ENCODE results near the gene NPAS3. TPM values are rescaled to one million over a fixed set of nuclear protein-coding genes. Genes with fewer than 3 reads are reported as not detected.

Gene NPAS3
- total and polyA plus RNA-seq, 4 donors: 0.07 to 0.09 (median 0.08) TPM; not detected in 1

DNA sequence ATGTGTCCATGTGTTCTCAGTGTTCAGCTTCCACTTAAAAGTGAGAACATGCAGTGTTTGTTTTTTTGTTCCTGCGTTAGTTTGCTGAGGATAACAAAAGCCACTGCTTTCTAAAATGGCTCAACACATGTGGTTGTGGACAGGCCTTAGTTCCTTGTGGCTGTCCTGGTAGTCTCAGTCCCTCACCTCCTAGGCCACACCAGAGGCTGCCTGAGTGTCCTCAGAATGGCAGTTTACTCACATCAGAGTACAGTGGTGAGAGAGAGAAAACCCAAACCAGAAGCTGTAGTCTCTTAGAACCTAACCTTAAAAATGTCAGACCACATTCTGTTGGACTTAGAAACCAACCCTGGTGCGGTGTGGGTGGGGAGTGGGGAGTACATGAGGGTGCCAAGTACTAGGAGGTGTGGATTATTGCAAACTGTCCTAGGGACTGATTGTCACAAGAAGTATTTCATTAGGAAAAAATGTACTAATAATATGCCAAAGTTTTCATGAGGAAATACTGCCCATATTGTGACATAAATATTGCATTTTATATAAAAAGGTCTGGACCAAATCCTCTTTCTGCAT is 30.4 kb downstream of the NPAS3 start:
- TF ChIP-seq HNF4G (IDR thresholded peaks at IDR 0.05): no peak
- no peak for TF ChIP-seq JUND (IDR thresholded peaks at IDR 0.05)
- no peak for TF ChIP-seq EGR1 (IDR thresholded peaks at IDR 0.05; ENCODE audit: low read depth in 2 of 2)
- no peak for TF ChIP-seq GABPA (IDR thresholded peaks at IDR 0.05 in 1 of 2, conservative IDR thresholded peaks at IDR 0.05 in 1 of 2)
- 85% methylated on average over 2 of the region's 2 CpGs for WGBS

DNA sequence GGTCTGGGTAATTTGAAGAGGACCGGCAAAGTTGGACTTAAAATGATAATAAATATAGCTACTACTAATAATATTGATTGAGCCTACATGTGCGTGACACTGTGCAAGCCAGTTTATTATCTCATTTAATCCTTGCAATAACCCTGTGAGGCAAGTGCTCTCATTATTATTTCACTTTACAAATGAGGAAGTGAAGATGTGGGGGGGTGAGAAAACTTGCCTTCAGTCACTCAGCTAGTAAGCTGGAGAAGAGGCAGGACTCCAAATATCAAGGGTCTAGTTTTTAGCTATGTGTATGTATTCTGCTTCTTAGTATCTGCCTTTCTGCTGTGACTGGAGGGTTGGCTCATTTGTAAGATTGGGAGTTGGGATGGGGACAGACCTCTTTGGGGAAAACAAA is 39.2 kb downstream of the NPAS3 start:
- H3K4me3 ChIP-seq (ENCODE audit: low read depth in 1 of 3, low read length in 3 of 3): no peak overlapping the region
- TF ChIP-seq FOXA1 (IDR thresholded peaks at IDR 0.05) (no peak), FOXA2 (IDR thresholded peaks at IDR 0.05) (no peak), SP1 (IDR thresholded peaks at IDR 0.05) (no peak), RXRA (IDR thresholded peaks at IDR 0.05) (no peak), JUND (IDR thresholded peaks at IDR 0.05) (no peak), GABPA (IDR thresholded peaks at IDR 0.05 in 1 of 2, conservative IDR thresholded peaks at IDR 0.05 in 1 of 2) (no peak), HNF4A (conservative IDR thresholded peaks at IDR 0.05) (no peak), NR2F2 (IDR thresholded peaks at IDR 0.05) (no peak), TAF1 (conservative IDR thresholded peaks at IDR 0.05) (no peak), EGR1 (IDR thresholded peaks at IDR 0.05; ENCODE audit: low read depth in 2 of 2) (no peak), HNF4G (IDR thresholded peaks at IDR 0.05) (no peak), RAD21 (IDR thresholded peaks at IDR 0.05) (no peak), YY1 (IDR thresholded peaks at IDR 0.05) (no peak)
- TF ChIP-seq, protein P1, sequence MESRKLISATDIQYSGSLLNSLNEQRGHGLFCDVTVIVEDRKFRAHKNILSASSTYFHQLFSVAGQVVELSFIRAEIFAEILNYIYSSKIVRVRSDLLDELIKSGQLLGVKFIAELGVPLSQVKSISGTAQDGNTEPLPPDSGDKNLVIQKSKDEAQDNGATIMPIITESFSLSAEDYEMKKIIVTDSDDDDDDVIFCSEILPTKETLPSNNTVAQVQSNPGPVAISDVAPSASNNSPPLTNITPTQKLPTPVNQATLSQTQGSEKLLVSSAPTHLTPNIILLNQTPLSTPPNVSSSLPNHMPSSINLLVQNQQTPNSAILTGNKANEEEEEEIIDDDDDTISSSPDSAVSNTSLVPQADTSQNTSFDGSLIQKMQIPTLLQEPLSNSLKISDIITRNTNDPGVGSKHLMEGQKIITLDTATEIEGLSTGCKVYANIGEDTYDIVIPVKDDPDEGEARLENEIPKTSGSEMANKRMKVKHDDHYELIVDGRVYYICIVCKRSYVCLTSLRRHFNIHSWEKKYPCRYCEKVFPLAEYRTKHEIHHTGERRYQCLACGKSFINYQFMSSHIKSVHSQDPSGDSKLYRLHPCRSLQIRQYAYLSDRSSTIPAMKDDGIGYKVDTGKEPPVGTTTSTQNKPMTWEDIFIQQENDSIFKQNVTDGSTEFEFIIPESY (IDR thresholded peaks at IDR 0.05): no peak
- TF ChIP-seq, protein P2, sequence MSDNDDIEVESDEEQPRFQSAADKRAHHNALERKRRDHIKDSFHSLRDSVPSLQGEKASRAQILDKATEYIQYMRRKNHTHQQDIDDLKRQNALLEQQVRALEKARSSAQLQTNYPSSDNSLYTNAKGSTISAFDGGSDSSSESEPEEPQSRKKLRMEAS (IDR thresholded peaks at IDR 0.05): no peak
- TF ChIP-seq, protein P3, sequence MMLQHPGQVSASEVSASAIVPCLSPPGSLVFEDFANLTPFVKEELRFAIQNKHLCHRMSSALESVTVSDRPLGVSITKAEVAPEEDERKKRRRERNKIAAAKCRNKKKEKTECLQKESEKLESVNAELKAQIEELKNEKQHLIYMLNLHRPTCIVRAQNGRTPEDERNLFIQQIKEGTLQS (IDR thresholded peaks at IDR 0.05): no peak
- TF ChIP-seq, protein P4, sequence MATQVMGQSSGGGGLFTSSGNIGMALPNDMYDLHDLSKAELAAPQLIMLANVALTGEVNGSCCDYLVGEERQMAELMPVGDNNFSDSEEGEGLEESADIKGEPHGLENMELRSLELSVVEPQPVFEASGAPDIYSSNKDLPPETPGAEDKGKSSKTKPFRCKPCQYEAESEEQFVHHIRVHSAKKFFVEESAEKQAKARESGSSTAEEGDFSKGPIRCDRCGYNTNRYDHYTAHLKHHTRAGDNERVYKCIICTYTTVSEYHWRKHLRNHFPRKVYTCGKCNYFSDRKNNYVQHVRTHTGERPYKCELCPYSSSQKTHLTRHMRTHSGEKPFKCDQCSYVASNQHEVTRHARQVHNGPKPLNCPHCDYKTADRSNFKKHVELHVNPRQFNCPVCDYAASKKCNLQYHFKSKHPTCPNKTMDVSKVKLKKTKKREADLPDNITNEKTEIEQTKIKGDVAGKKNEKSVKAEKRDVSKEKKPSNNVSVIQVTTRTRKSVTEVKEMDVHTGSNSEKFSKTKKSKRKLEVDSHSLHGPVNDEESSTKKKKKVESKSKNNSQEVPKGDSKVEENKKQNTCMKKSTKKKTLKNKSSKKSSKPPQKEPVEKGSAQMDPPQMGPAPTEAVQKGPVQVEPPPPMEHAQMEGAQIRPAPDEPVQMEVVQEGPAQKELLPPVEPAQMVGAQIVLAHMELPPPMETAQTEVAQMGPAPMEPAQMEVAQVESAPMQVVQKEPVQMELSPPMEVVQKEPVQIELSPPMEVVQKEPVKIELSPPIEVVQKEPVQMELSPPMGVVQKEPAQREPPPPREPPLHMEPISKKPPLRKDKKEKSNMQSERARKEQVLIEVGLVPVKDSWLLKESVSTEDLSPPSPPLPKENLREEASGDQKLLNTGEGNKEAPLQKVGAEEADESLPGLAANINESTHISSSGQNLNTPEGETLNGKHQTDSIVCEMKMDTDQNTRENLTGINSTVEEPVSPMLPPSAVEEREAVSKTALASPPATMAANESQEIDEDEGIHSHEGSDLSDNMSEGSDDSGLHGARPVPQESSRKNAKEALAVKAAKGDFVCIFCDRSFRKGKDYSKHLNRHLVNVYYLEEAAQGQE (IDR thresholded peaks at IDR 0.05): no peak
- TF ChIP-seq, protein P5, sequence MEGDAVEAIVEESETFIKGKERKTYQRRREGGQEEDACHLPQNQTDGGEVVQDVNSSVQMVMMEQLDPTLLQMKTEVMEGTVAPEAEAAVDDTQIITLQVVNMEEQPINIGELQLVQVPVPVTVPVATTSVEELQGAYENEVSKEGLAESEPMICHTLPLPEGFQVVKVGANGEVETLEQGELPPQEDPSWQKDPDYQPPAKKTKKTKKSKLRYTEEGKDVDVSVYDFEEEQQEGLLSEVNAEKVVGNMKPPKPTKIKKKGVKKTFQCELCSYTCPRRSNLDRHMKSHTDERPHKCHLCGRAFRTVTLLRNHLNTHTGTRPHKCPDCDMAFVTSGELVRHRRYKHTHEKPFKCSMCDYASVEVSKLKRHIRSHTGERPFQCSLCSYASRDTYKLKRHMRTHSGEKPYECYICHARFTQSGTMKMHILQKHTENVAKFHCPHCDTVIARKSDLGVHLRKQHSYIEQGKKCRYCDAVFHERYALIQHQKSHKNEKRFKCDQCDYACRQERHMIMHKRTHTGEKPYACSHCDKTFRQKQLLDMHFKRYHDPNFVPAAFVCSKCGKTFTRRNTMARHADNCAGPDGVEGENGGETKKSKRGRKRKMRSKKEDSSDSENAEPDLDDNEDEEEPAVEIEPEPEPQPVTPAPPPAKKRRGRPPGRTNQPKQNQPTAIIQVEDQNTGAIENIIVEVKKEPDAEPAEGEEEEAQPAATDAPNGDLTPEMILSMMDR (IDR thresholded peaks at IDR 0.05; ENCODE audit: low read depth, low read length, missing input control): no peak
- 87% methylated on average over 2 of the region's 2 CpGs for WGBS

More for the DNA sequence above, 30.4 kb downstream of the NPAS3 start:
- no peak overlapping the region for H3K9ac ChIP-seq (ENCODE audit: low read depth in 1 of 2, low read length in 2 of 2)
- H3K27me3 ChIP-seq (ENCODE audit: control insufficient read depth in 4 of 4, insufficient read depth in 4 of 4, low read length in 3 of 4): peaks cover 0 to 2% (median 0%) of the 10 kb centered on the region in 4 donors
- H3K9me3 ChIP-seq (ENCODE audit: control insufficient read depth in 4 of 4, low read length in 3 of 4): peaks cover 0 to 2% (median 0%) of the 10 kb centered on the region in 4 donors
- DNase-seq (ENCODE audit: low spot score): no peak
- H3K4me3 ChIP-seq (ENCODE audit: low read depth in 1 of 3, low read length in 3 of 3): no peak overlapping the region
- H3K4me1 ChIP-seq (ENCODE audit: control insufficient read depth in 4 of 4, insufficient read depth in 4 of 4, low read length in 3 of 4): no peaks in the 10 kb centered on the region
- no peaks in the 10 kb centered on the region for H3K36me3 ChIP-seq (ENCODE audit: control insufficient read depth in 4 of 4, insufficient read depth in 3 of 4, low read depth in 1 of 4, low read length in 3 of 4)
- no peak overlapping the region for H3K27ac ChIP-seq (ENCODE audit: low read depth in 1 of 2, low read length in 2 of 2)

More for the DNA sequence above, 39.2 kb downstream of the NPAS3 start:
- no peak overlapping the region for H3K9ac ChIP-seq (ENCODE audit: low read depth in 1 of 2, low read length in 2 of 2)
- H3K36me3 ChIP-seq (ENCODE audit: control insufficient read depth in 4 of 4, insufficient read depth in 3 of 4, low read depth in 1 of 4, low read length in 3 of 4): no peaks in the 10 kb centered on the region
- DNase-seq (ENCODE audit: low spot score): no peak
- H3K9me3 ChIP-seq (ENCODE audit: control insufficient read depth in 4 of 4, low read length in 3 of 4): no peaks in the 10 kb centered on the region
- H3K27me3 ChIP-seq (ENCODE audit: control insufficient read depth in 4 of 4, insufficient read depth in 4 of 4, low read length in 3 of 4): no peaks in the 10 kb centered on the region
- no peaks in the 10 kb centered on the region for H3K4me1 ChIP-seq (ENCODE audit: control insufficient read depth in 4 of 4, insufficient read depth in 4 of 4, low read length in 3 of 4)
- H3K27ac ChIP-seq (ENCODE audit: low read depth in 1 of 2, low read length in 2 of 2): no peak overlapping the region

Measured in liver (tissue), 9 donors.